ENCODE data around the gene GP5.

GP5 gene

DNA sequence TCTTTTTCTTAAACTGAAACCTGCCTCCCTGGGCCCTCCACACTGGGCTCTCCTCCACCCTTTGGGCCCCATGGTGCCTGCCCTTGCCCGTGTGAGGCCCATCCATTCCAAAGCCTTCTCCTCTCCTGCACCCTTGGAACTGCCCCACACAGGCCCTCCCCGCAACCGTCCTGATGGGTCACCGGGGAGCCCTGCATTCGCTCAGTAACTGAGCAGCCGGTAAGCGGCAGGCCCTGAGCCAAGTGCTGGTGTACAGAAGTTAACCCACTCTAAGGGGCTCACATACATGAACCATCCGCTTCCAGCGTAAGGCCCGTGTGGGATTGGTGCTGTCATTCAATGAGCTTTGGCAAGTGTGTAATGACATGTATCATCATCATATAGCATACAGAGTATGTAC, 24.1 kb downstream of the GP5 start:
- no peak for DNase-seq

GRCh38 chr3:194373899-194374298, 25.2 kb downstream of the GP5 start:
- no peak for DNase-seq

GRCh38 chr3:194373028-194373427, 26.0 kb downstream of the GP5 start:
- no peak for DNase-seq

GRCh38 chr3:194370753-194371152, 28.3 kb downstream of the GP5 start:
- DNase-seq, result no peak

- no peak for DNase-seq
These were observed 29.4 kb downstream of the GP5 start, which contains the start of gene LRRC15 for GRCh38 chr3:194369522-194370279. LRRC15 (minus strand) TSS chr3:194369743; CDS start chr3:194361043, 8,700 bp downstream.

- DNase-seq, result no peak
These were observed 30.1 kb downstream of the GP5 start for GRCh38 chr3:194368918-194369317.

DNA sequence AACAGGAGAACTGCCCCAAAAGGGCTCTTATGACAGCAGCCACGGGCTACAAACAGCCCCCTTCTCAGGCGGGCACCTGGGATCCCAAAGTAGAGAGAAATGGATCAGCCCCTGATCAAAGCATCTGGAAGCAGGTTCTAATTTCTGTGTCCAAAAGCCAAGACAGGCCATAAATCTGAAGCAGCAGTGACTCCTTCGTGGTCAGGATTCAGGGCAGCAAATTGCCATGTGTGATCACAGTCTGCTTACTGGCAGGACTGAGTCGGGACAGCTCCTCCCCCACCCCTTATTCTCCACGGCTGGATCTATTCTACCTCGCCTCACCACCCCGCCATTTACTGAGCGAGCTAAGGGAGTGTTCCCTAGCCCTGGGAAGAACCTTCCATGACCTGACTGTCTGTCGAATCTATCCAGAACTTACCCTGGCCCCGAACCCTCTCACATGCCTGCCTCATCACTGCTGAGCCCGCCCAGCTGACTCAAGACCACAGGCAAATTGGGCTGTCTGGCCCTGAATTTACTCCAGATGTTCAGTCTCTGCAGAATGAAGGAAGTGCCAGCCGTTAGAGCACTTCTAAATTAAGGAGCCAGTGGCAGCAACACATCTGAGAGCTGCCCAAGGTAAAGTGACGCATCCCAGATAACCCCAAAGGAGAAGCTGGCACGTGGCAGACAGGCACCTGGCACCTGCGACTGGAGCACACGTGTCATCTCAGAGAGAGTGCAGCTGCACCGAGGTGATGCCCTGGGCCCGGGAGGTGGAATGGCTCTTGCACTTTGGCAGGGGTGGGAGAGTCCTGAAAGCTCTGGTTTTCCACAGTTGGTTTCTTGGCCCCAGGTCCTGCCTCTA, 30.8 kb downstream of the GP5 start:
- no peak for DNase-seq

GRCh38 chr3:194365978-194366490, 33.0 kb downstream of the GP5 start:
- no peak for DNase-seq

- no peak for DNase-seq
These were observed 33.5 kb downstream of the GP5 start for GRCh38 chr3:194365526-194365925.

GRCh38 chr3:194364652-194365434, 34.2 kb downstream of the GP5 start:
- no peak for DNase-seq

- DNase-seq, result no peak
These were observed 34.8 kb downstream of the GP5 start for GRCh38 chr3:194364314-194364651.

DNA sequence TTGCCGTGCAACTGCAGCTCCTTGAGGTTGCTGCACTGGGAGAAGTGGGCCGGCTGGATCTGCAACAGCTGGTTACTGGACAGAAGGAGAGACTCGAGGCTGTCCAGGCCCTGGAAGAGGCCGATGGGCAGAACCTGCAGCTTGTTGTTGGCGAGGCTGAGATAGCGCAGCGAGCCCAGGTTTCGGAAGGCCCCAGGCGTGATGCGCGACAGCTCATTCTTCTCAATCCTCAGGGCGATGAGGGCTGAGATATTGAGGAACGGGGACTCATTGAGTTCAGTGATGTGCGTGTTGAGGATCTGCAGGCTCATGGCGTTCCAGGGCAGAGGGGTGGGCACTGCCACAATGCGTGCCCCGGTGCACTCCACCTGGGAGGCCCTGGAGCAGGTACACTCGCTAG, 38.5 kb downstream of the GP5 start:
- DNase-seq, result no peak

- DNase-seq, result no peak
These were observed 41.4 kb downstream of the GP5 start for GRCh38 chr3:194357681-194358080.

DNA sequence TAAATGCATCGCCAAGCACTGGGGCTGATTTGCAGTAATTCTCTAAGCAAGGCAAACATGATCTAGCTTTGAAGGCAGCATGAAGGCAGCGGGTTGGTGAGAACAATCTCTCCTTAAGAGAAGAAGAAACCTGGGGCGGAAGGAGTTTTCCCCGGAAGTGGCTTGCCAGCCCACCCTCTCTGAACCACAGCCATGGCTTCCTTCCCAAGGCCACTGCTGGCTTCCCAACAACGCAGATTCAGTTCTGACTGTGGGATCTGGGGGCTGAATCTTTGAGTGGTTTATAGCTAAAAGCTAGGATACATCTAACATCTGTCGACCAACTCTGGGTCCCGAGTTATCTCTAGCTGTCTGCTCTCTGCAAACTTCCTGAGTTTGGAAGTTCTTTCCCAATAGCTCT, 43.7 kb downstream of the GP5 start:
- DNase-seq, result no peak

GRCh38 chr3:194354315-194354714, 44.8 kb downstream of the GP5 start:
- DNase-seq, result no peak

GRCh38 chr3:194352667-194353246, 46.3 kb downstream of the GP5 start:
- no peak for DNase-seq

DNA sequence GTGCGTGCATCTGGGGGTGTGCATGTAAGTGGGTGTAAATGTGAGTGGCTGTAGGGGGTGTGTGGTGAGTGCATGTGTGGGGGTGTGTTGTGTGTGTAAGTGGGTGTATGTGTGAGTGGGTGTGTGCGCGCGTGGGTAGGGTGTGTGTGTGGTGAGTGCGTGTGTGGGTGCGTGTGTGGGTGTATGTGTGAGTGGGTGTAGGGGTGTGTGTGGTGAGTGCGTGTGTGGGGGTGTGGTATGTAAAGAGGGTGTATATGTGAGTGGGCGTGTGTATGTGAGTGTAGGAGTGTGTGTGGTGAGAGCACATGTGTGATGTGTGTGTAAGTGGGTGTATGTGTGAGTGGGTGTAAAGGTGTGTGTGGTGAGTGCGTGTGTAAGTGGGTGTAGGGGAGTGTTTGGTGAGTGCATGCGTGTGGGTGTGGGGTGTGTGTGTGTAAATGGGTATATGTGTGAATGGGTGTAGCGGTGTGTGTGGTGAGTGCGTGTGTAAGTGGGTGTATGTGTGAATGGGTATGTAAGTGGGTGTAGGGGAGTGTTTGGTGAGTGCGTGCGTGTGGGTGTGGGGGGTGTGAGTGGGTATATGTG, 47.0 kb downstream of the GP5 start:
- DNase-seq, result no peak

- no peak for DNase-seq
These were observed 47.9 kb downstream of the GP5 start, which contains the start of gene CPN2 for GRCh38 chr3:194351080-194351672. CPN2 (minus strand) TSS chr3:194351328; CDS start chr3:194342702, 8,626 bp downstream.

- DNase-seq, result no peak
These were observed 48.4 kb downstream of the GP5 start for GRCh38 chr3:194350726-194351071.

DNA sequence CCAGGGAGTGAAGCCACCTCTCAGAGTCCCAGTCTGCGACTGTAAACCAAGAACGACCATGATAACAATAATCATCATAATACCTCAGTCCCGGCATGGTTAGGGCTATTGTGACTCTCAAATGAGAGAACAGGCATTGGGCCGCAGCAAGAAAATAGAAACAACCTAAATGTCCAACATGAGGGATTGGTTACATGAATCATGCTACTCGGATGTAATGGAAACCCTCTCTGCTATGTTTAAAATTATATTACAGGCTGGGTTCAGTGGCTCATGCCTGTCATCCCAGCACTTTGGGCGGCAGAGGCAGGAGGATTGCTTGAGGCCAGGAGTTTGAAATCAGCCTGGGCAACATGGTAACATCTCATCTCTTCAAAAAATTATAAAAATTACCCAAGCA, 50.7 kb downstream of the GP5 start:
- DNase-seq, result no peak

- DNase-seq, result peak; percentile 42
These were observed 52.4 kb downstream of the GP5 start for GRCh38 chr3:194346621-194347020.

GRCh38 chr3:194346035-194346434, 53.0 kb downstream of the GP5 start:
- DNase-seq, result no peak

Measured in inflammatory macrophage treated with lipopolysaccharide for 4 hours (primary cell).